Activated CD4-positive, alpha-beta T cell treated with anti-CD3 and anti-CD28 coated beads, Interleukin-2, amount 50 U/mL, for 1 hour (primary cell): ENCODE results near the gene ZNF609.
A peak's percentile ranks its signal among the peaks of the same experiment; 100 is the strongest.
"Not testable (repeated sequence)": the region's sequence is repeated elsewhere in the genome, so short reads cannot be mapped to it uniquely, and the experiment has no call there.

Experiments
- DNase-seq: peaks from one replicate; pipeline ENCODE4 v3.0.0-alpha.2; 2020

Gene ZNF609

DNA sequence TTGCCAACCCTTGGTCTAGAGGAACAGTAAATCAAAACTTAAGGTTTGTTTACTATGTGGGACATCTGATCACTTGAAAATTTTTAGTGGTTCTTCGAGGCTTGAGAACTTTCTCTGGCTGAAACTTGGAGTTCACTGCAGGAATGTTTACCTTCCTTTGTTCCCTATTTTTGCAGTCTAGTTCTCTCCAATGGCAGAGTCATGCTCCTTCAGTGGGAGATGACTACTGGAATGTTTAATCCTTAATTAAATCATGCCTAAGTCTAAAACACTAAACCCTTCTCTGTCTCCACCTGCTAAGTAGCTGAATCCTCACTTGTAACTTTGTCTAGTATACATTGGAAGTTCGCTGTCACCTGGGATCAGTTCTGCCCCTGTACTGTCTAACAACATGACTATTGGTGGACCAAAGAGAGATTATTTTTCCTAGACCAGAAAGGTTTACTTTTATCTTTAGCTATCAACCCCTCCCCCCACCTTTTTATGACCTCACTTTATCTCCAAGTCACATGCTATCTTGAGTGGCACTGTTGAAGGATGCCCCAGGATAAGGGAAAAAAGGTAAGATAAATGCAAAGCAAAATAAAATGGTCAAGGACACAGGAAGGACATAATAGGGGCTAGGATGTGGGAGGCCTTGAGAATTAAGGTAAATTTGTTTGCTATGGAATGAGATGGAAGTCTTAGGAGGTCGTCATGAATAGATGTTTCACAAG, 1.2 kb upstream of the ZNF609 start:
- no peak for DNase-seq

DNA sequence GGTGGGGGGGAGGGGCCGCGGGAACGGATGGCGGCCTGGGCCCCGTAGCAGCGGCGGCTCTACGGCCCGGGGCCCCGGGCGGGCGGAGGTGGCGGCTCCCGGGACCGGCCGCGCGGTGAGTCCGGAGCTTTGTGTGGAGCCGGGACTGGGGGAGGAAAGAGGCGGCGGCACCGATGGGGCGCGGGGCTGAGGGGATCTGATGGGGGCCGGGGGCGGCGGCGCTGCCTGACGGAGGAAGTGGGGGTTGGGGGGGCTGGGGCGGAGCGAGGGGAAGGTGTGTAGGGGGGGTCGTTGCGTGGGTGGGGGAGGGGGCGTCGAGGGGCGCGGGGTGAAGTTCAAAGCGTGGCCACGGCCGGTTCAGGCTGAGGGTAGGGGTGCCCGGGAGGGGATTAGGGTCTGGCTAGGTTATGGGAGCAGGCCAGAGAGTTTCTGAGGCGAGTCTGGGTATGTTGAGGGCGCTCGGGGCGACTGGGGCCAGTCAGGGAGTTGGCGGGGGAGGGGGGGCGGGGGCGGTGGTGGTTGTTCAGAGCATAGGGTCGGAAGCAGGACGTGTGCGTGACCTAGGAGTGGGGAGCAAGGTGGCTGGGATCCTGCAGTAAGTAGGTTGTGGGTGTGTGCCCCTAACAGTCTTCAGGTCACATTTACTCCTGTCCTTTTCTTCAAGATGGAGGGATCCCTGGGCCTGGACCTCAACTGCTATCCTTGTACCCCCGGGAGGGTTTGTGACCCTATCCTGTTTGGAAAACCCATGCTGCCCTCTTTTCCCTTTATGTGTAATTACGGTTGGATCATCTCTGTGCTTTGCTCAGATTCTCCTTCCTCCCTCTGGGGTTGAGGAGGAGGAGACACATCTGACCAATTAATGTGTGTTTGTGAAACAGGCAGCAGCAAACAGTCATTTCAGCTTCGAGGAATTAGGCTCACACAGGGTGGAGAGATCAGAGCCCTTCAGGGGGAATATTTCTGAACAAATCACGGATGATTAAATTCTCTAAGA, 644 bp downstream of the ZNF609 start:
- peak; percentile 18 for DNase-seq

DNA sequence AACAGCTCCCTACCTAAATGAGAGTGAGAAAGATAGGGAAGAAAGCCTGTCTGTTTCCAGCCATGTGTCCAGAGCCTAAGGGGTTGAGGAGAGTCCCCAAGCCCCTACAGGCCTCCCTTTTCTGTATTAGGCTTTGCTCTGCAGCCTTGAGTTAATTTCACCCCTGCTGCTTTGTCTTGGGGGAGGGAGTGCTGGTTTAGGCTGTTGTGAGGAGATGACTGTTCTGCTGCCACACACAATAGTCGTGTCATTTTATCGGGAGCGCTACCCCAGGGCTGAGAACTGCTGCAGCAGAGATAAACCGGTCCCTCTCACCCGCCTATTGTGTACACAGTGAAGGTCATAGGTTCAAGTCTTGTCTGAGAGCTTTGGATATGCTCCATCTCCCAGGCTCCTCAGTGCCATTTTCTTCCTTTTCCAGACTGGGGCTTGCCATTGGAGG, 1.4 kb downstream of the ZNF609 start:
- peak; percentile 2 for DNase-seq

DNA sequence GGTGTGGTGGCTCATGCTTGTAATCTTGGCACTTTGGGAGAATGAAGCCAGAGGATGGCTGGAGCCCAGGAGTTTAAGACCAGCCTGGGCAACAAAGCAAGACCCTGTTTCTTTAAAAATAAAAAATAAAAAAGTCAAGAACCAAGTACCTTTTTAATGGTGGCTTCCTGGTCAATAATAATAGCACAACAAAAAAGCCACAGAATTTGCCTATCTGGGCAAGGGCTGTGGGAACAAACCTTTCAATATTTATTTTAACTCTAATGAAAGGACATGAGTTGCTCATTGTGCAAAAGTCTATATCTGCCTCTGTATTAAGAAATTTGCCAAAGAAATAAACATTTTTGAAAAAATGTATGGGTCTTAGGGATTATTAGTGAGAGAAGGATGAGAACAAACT, 2.1 kb downstream of the ZNF609 start:
- no peak for DNase-seq

DNA sequence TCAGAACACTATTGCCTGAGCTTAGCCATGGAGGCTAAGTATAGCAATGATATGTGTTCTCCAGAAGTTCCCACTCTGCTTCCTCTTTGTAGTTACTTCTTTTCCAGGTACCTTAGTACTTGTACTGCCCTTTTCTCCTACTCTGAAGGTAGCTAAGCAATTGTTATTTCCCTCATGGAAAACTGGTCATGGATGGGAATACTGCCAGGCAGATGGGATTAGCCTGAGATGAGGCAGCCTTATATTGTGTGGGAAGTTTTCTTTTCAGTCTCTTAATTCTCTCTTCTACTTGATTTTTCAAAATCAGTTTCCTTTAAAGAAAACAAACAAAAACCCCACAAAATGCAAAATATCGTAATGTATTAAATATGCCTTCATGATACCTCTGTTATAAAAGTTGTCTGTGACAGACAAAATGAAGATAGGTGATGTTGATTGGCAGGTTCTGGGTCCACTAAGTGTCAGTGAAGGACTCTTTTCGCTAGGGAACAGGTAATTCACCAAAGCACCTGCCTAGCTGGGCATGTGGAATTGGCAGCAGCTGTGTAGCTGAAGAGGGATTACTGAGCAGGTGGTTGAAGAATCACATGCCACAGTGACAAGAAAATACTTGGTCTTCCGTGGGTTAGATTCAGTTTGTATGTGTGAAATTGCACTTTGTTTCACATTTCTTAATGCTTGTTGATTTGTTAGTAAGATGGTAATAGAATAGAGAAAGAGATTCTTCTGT, 4.1 kb downstream of the ZNF609 start:
- no peak for DNase-seq

DNA sequence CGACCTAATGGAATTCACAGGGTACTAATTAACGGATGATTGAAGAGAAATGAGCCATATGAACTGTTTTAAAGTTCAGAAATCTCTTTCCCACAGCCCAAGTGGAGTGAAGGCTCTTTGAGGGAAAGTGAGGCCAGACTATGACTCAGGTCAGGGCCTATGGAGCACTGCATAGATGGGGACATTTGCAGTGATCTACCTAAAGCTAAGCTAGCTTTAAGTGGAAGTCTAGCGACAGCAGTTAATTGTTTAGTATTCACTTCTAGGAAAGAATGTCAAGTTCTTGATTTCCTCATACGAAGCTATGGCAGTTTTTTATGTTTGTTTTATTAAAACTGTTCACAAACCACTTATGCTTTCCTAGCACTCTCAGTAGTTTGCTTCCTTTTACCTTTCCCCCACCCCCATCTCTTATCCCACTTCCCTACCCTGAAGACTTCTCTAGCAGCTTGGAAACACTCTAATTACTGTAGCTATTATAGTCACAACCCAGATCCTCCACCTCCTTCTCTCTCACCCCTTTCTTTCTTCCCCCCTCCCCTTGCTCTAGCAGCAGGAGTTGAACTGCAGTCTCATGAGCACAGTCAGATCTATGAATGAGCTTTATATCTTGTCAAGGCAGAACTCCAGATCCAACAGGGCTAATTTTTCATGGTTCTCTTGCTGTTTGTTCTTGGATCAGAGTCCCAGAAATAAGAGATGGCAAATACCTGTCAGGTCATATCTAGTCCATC, 6.2 kb downstream of the ZNF609 start:
- DNase-seq, result no peak

DNA sequence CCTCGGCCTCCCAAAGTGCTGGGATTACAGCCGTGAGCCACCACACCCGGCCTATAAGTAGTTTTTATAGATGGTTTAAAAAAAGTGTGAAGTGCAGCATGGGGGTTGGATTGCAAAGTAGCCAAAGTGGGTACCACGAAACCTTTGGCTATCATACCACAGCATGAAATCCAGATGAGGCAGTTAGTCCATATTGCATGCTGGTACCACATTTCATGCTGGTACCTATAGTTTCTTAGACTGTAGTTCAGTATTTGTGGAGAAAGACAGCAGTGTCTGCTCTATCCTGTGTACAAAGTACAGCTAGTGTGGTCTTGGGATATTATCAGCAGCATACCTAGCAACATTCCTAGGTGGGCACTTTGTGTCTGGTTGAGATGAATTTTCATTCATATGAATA, 11.8 kb downstream of the ZNF609 start:
- no peak for DNase-seq

DNA sequence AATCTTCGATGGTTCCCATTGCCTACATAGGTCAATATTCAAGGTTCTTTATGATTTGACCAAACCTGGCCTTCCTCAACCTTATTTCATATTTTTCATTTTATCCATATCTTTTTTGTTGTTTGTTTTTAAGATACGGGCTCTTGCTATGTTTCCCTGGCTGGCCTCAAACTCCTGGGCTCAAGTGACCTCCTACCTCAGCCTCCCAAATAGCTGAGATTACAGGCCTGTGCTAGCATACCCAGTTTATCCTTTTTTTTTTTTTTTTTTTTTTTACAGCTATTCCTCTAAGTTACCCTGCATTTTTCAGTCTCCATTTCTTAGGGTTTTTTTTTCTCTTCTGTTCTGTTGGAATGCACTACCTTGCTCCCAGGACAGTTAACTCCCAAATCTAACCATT, 14.5 kb downstream of the ZNF609 start:
- DNase-seq, result no peak

DNA sequence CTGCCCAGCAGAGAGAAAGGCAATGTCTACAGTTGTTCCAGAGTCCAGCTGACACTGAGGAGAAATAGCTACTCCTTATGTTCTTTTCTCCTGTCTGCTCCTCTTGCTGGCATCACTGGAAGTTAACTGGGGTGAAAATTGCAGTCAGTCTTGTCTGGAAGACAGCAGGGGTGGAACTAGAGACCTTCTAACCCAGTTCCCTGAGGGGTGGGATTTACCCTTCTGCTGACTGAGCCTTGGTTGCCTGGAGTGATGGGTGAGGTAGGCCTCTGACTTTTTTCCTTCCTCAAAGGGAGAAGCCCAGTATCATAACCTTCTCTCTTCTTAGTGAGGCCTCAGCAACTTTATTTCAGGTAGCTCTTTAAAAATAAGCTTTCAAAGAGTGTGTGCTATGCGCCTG, 16.2 kb downstream of the ZNF609 start:
- DNase-seq, result no peak

DNA sequence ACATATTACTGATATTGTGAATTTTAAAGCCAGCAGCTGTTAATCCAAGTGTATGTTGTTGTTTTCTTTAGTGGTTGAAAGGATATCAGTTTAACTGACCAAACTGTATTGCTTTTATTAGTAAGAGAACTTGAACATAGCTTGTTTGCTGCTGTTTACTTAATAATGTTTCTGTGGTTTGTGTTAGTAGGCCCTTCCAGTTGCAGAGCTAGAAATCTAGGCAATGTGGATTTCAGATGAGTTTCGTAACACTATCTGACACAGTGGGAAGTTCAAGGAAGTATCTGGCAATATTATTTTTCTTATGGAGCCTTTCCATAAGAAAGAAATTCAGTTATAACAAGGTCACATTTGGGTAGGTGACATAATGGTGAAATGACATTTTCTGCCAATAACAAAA, 18.5 kb downstream of the ZNF609 start:
- DNase-seq, result no peak

DNA sequence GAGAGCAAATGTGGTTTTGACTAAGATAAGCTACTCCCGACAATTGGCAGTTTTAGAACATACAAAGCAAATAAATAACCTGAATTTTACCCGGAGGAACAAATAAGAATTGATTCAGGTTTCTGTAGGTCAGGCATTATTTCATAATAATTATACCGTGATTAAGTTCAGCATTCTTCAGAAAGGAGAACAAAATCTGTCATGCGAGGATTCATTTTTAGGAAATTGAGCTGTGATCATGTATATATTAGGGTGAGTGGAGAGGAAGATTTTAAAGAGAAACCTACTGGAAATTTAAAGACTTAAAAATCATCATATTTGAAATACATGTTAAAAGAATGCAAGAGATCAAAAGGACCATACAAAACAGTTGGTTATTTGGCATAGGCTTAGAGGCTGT, 20.5 kb downstream of the ZNF609 start:
- DNase-seq, result no peak

DNA sequence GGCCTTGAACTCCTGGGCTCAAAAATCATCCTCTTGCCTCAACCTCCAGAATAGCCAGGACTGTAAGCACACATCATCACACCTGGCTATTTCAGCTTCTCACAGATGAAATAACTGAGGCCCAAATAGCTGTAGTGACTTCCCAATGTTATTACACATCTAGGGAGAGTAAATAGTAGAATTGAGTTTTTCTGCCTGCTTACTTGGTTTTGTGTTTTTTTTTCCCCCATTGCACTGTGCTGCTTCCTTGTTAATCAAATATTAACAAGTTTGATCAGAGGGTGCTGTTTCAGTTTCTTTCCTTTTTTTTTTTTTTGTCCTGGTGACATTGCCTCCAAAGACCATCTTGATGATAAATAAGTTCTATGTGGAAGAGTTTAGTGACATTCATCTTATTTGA, 23.4 kb downstream of the ZNF609 start:
- no peak for DNase-seq

DNA sequence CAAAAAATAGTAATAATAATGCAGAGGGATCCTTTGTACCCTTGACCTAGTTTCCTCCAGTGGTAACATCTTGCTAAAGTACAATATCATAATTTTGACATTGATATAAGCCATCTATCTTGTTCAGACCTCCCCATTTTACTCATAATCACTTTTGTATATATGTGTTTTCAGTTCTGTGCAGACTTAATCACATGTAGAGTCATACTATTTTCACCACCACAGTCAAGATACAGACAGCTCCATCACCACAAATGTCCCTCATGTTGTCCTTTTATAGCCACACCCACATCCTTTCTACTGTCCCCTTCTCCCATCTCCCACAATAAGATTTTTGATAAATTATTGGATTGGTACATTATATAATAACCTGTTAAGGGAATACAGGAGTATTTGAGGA, 25.4 kb downstream of the ZNF609 start:
- DNase-seq, result no peak

DNA sequence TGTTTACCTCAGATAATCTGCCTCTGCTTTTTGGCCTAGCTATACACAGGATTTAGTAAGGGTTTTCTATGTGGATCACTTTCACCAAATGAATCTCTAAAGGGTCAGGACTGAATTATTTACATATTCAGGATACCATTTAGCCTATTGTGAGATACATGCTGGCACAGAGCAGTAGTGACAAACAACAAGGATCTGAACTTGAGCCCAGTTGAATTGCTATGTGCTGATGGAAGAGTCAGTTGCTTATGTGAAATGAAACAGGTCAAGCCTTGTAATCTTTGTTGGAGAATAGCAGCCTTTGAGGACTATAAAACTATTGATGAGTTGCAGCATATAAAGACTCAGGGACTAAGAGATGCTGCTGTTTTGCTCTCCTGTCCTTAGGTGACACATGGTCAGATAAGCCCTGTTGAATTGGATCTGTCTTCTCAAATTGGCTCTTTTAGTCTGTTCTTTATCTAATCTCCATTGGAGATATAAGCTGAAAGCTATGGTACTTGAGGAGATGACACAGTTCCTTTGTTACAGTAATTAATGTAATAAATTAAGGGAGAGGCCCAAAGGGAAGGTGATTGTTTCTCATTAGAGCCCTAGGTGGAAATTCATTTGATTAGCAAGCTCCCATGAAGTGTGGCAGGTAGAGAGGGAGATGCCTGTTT, 30.4 kb downstream of the ZNF609 start:
- DNase-seq, result no peak

DNA sequence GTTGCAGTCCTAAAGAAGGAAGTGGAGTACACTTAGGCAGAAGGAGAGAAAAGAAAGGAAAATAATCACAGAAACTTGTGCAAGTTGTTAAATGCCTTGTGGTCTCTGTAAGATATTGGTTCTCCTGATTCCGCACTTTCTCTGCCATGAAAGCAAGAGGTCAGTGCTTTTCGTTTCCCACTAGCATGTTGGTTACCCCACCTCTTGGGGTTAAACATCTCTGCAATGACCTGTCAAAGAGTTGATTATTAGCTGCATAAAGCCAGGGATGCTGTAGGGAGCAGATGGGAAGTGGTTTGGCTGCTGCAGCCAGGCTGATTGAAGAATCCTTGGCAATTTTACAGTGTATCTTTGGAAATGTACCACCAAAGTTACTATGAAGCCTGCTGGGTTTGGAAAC, 33.3 kb downstream of the ZNF609 start:
- no peak for DNase-seq

DNA sequence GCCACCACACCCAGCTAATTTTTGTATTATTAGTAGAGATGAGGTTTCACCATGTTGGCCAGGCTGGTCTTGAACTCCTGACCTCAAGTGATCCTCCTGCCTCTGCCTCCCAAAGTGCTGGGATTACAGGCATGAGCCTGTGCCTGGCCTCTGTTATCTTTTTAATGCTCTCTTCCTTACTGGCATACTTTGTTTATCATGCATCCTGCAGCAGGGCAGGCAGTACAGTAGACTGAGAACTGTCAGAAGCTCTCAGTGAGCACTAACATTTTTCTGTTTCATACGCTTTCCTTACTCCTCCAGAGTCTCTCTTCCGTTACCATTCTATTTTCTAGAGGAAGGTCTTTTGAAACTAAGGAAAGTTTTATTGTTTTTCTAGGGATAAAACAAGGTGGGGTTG, 35.6 kb downstream of the ZNF609 start:
- not testable (repeated sequence) for DNase-seq

DNA sequence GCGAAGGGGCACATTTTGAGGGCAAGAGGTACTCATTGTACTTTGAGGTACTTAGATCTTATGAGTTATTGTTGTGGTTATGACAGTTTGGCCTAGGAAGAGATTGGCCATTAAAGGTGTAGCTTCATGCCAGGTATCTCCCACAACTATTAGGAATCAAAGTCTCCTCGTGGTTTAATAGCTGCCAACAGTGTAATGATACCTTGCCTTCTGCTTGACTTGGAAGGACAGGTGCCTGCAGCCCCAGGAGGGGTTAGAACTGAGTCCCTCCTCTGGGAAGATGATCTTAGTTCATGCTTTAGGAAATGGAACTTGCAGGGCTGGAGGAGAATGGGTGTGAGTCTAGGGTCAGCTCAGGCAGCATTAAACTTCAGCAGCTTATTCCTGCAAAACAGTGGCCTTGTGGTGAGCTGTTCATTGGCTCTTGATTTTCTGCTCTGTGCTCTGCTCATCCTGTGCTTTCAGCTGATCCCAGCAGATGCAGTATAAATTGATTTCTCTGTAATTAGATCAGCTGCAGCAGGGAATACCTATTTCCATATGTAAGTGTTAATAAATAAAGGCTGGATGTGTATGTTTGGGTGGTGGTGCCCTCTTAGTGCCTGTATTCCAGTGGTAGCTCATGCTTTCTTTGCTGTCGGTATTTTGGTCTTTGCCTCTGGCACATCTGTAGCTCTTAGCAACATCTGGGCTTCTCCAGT, 40.5 kb downstream of the ZNF609 start:
- no peak for DNase-seq

DNA sequence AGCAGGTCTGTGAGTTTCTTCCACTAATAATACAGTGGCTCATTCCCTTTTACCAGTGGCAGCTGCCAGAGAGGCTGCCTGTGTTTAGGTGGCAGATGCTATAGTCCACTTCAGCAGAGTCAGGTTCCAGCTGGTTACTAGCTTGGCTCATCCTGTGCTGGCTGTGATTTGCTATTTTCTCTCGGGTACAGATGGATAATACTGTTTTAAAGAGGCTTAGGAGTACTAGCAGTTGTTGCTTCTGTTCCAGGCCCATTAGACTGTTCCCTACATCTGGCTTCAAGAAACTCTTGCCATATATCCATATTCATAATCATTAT, 41.0 kb downstream of the ZNF609 start:
- DNase-seq, result no peak

DNA sequence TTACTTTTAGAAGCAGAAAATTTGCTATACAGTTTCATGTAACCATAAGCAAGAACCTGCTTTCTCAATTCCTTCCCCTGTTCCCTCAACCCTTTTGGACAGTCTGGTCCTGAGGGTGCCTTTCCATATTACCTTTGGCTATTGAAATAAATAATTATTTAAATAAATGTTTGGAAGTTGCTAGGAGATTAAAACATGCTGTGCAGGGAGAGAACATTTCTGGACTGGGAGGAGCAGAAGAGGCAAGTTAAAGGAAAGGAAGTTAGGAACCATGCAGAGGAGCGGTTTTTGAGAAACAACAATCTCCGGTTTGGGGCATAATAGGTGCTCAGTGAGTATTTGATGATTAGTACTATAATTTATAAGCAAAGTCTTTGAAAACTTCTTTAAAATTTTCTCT, 41.8 kb downstream of the ZNF609 start:
- DNase-seq, result no peak

DNA sequence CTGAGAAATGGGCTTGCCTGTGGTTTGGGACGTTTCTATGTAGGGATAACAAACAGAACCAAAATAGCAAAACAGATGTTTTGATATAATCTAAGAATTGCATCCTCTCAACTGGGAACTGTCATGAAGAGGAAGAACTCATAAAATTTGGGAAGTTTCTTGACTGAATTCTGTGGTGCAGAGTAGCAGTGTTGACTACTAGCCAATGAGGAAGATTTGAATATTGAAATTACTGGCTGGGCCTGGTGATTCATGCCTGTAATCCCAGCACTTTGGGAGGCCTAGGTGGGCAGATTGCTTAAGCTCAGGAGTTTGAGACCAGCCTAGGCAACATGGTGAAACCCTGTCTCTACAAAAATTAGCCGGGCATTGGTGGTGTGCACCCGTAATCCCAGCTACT, 42.2 kb downstream of the ZNF609 start:
- DNase-seq, result no peak

DNA sequence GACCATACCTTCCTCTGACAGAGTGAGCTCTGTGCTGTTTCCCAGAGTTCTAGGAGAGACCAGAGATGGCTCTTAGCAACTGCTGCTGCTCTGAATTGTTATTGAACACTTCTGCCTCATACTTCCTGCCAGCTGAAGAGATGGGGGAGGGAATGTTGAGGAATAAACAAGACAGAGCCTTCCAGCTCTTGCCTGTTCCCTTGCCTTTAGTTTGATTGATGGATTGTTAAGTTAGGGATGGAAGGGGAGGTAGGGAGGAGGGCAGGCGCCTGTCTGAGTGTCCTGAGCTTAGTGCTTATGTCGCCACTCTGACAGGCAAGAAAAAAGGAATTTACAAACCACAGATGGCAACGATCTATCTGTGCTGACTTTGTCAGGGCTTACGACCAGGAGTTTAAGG, 42.8 kb downstream of the ZNF609 start:
- DNase-seq, result no peak

DNA sequence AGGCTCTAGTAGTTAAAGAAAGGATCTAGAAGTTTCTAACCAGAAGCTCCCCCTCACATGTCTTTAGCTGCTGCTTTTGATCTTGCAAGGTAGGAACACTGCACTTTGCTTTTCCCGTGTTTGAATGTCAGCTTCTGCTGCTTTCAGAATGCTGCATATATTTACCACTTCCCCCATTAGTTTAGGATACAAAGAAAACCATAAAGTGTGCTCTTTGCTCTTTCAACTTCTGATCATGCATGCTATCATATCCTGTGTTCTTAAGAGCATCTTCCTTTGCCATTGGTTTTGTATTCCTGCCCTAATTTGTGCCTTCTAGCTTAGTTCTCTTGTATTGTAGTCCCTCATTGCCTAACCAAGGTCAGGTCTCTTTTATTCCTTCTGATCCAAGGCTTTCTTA, 43.3 kb downstream of the ZNF609 start:
- no peak for DNase-seq
